NCI-H1105 treated with DMSO at 0.1 percent for 48 hours (cell line): Measurements from ENCODE around the gene DIAPH3.

ENCODE experiments used
- DNase-seq: peaks from one replicate; lab custom pipeline; 2025; lab: John Stamatoyannopoulos, UW

The DIAPH3 gene

GRCh38 chr13:59623206-59623915 lies 540.4 kb downstream of the DIAPH3 start:
- DNase-seq, result no peak

- DNase-seq, result no peak
Observed at GRCh38 chr13:59621773-59622172, 542.0 kb downstream of the DIAPH3 start.
